T-helper 9 cell (primary cell): ENCODE results near the gene GAD2.

ENCODE experiments used
- DNase-seq: peaks from one replicate; pipeline ENCODE4 v3.0.0-alpha.2; 2020
- total RNA-seq, 2 donors: gene quantifications; one replicate each; lab custom pipeline; 2026; lab: John Stamatoyannopoulos, UW

Gene GAD2
- total RNA-seq, result 0 reads per million in 2 donors

GRCh38 chr10:26216585-26217395 lies at the start of gene GAD2:
Gene GAD2, plus strand, starts transcription at chr10:26216774. Its CDS starts 36 bp downstream, at chr10:26216810.
- DNase-seq, result no peak

- DNase-seq, result no peak
Measured at GRCh38 chr10:26169466-26169865, 47.1 kb upstream of the GAD2 start.

- DNase-seq, result no peak
Measured at GRCh38 chr10:26172131-26172530, 44.4 kb upstream of the GAD2 start.

GRCh38 chr10:26173837-26174236 lies 42.7 kb upstream of the GAD2 start:
- DNase-seq, result no peak

GRCh38 chr10:26177341-26177740 lies 39.2 kb upstream of the GAD2 start:
- DNase-seq, result no peak

GRCh38 chr10:26194275-26194674 lies 22.3 kb upstream of the GAD2 start:
- no peak for DNase-seq

GRCh38 chr10:26197248-26197647 lies 19.3 kb upstream of the GAD2 start:
- no peak for DNase-seq

- no peak for DNase-seq
Measured at GRCh38 chr10:26198119-26198518, 18.5 kb upstream of the GAD2 start.

- no peak for DNase-seq
Measured at GRCh38 chr10:26199841-26200240, 16.7 kb upstream of the GAD2 start.

- DNase-seq, result no peak
Measured at GRCh38 chr10:26205223-26205622, 11.4 kb upstream of the GAD2 start.

- DNase-seq, result no peak
Measured at GRCh38 chr10:26211781-26212444, 4.7 kb upstream of the GAD2 start.

- no peak for DNase-seq
Measured at GRCh38 chr10:26212511-26212910, 4.1 kb upstream of the GAD2 start.

- DNase-seq, result no peak
Measured at GRCh38 chr10:26213157-26213800, 3.3 kb upstream of the GAD2 start.

GRCh38 chr10:26214004-26214403 lies 2.6 kb upstream of the GAD2 start:
- no peak for DNase-seq

- DNase-seq, result no peak
Measured at GRCh38 chr10:26214551-26215395, 1.8 kb upstream of the GAD2 start.

GRCh38 chr10:26215396-26215934 lies 1.1 kb upstream of the GAD2 start:
- no peak for DNase-seq

GRCh38 chr10:26215935-26216584 lies 514 bp upstream of the GAD2 start:
- no peak for DNase-seq

- no peak for DNase-seq
Measured at GRCh38 chr10:26217396-26218086, 967 bp downstream of the GAD2 start.

- DNase-seq, result no peak
Measured at GRCh38 chr10:26219676-26220075, 3.1 kb downstream of the GAD2 start.

GRCh38 chr10:26220901-26221300 lies 4.3 kb downstream of the GAD2 start:
- DNase-seq, result no peak

- no peak for DNase-seq
Measured at GRCh38 chr10:26221541-26221940, 5.0 kb downstream of the GAD2 start.
